Thoracic aorta (tissue), 2 donors: ENCODE results near the gene KLHL20. TPM values are rescaled to one million over a fixed set of nuclear protein-coding genes. Genes with fewer than 3 reads are reported as not detected.

Experiments used
- ATAC-seq: fragments of 150-250 bp; one replicate; pipeline ENCODE4 v1.8.0; 2017; ENCODE audit warnings: low read depth; ENCODE audit not compliant: insufficient number of reproducible peaks, low FRiP score
- DNase-seq: peaks from one replicate; pipeline ENCODE4 v3.0.0-alpha.2; 2020; ENCODE audit warnings: low spot score
- H3K27ac ChIP-seq, 2 donors: fragments of 200-600 bp; sonication (generic); 1 replicate in 1 of 2; 2 replicates in 1 of 2; pipeline ENCODE4 v1.5.1; 2016; ENCODE audit warnings: mild to moderate bottlenecking in 2 of 2, moderate library complexity in 2 of 2
- H3K27me3 ChIP-seq: fragments of 200-600 bp; sonication (generic); replicated peaks from 2 replicates; pipeline ENCODE4 v1.6.0; 2016; ENCODE audit warnings: mild to moderate bottlenecking; ENCODE audit not compliant: insufficient read depth
- H3K36me3 ChIP-seq: fragments of 200-600 bp; sonication (generic); one replicate; pipeline ENCODE4 v1.5.1; 2016
- H3K4me1 ChIP-seq, 2 donors: fragments of 200-600 bp; sonication (generic); 1 replicate in 1 of 2; 2 replicates in 1 of 2; pipeline versions ENCODE4 v1.5.1 to v1.6.0; 2016; ENCODE audit warnings: low read depth in 2 of 2, mild to moderate bottlenecking in 1 of 2; ENCODE audit not compliant: control insufficient read depth in 1 of 2
- H3K4me3 ChIP-seq: fragments of 200-600 bp; sonication (generic); 2 replicates; pipeline ENCODE4 v1.5.1; 2016; ENCODE audit warnings: mild to moderate bottlenecking
- H3K9me3 ChIP-seq: fragments of 200-600 bp; sonication (generic); 2 replicates; pipeline ENCODE4 v1.5.1; 2016
- CTCF ChIP-seq: fragments of 200-600 bp; sonication (generic); IDR thresholded peaks from one replicate; pipeline ENCODE4 v1.5.1; 2019; ENCODE audit warnings: antibody characterized with exemption
- total RNA-seq, 2 donors: library from RNA; depleted of rRNA; stranded (reverse); fragments of >200 nt; gene quantifications; one replicate each; pipeline versions ENCODE4 v1.1.0 to v1.2.3, GENCODE V29; 2016

KLHL20 gene
- total RNA-seq, 2 donors from 2014 or later = 21.1 to 75.8 TPM

GRCh38 chr1:173823781-173824314 is 109.1 kb downstream of the KLHL20 start:
- no peak for DNase-seq
- Histone ChIP-seq H3K36me3 (no peaks in the 10 kb centered on the region), H3K27ac (peak overlapping the region; percentile 90 to 96), H3K4me1 (peaks cover 7 to 11% of the 10 kb centered on the region in 2 donors), H3K4me3 (peak overlapping the region; percentile 92), H3K9me3 (no peaks in the 10 kb centered on the region), H3K27me3 (no peaks in the 10 kb centered on the region)
- ATAC-seq = no peak
- TF ChIP-seq CTCF = no peak

GRCh38 chr1:173824315-173825081 is 109.7 kb downstream of the KLHL20 start, which contains the start of the genes CENPL and DARS2:
TSS of gene CENPL (minus strand) at chr1:173824883. CDS start at chr1:173811299, 13,584 bp downstream.
TSS of gene DARS2 (plus strand) at chr1:173824673. CDS start at chr1:173825230, 557 bp downstream.
- H3K36me3 ChIP-seq = no peaks in the 10 kb centered on the region
- H3K4me1 ChIP-seq = peaks cover 7 to 11% of the 10 kb centered on the region in 2 donors
- H3K27ac ChIP-seq = peak within 1 kb of the TSS; percentile 90 to 96
- peak within 1 kb of the TSS; percentile 92 for H3K4me3 ChIP-seq
- H3K27me3 ChIP-seq = no peaks in the 10 kb centered on the region
- TF ChIP-seq CTCF = no peak
- DNase-seq (peak; percentile 88), ATAC-seq (peak; percentile 99)
- H3K9me3 ChIP-seq = no peaks in the 10 kb centered on the region

- no peak overlapping the region for H3K4me3 ChIP-seq
- H3K27me3 ChIP-seq = no peaks in the 10 kb centered on the region
- H3K4me1 ChIP-seq = peaks cover 7 to 11% of the 10 kb centered on the region in 2 donors
- ATAC-seq (no peak), DNase-seq (no peak)
- no peak for TF ChIP-seq CTCF
- no peaks in the 10 kb centered on the region for H3K9me3 ChIP-seq
- no peaks in the 10 kb centered on the region for H3K36me3 ChIP-seq
- H3K27ac ChIP-seq = no peak overlapping the region
Measured at GRCh38 chr1:173827611-173828010, 112.8 kb downstream of the KLHL20 start.

GRCh38 chr1:173832748-173833147 is 118.0 kb downstream of the KLHL20 start:
- Histone ChIP-seq H3K27me3 (no peaks in the 10 kb centered on the region), H3K27ac (no peak overlapping the region), H3K36me3 (peaks cover 10% of the 10 kb centered on the region), H3K4me3 (no peak overlapping the region), H3K4me1 (no peaks in the 10 kb centered on the region), H3K9me3 (no peaks in the 10 kb centered on the region)
- TF ChIP-seq CTCF = no peak
- DNase-seq (no peak), ATAC-seq (no peak)

Other genes starting within 250 kb of the KLHL20 start
- 100 to 1,000 TPM; 102 to 154 TPM for gene PRDX6, start 237.6 kb upstream of the KLHL20 start, total RNA-seq
- not detected for gene SLC9C2, start 111.9 kb upstream of the KLHL20 start, total RNA-seq
- gene TEX50, start 79.6 kb upstream of the KLHL20 start, total RNA-seq = not detected
- not detected for gene ANKRD45, start 45.1 kb upstream of the KLHL20 start, total RNA-seq
- 10 to 100 TPM in 1 of 2 donors, 1 to 10 TPM in 1; 9.2 to 10.0 TPM for gene DARS2, start 109.7 kb downstream of the KLHL20 start, total RNA-seq
- 1 to 10 TPM; 1.5 to 3.3 TPM for gene CENPL, start 109.9 kb downstream of the KLHL20 start, total RNA-seq
- gene GAS5, start 153.0 kb downstream of the KLHL20 start, total RNA-seq = 100 to 1,000 TPM; 120 to 294 TPM
- gene ZBTB37, start 153.4 kb downstream of the KLHL20 start, total RNA-seq = 10 to 100 TPM in 1 of 2 donors, 1 to 10 TPM in 1; 8.8 to 14.3 TPM
- gene SERPINC1, start 202.3 kb downstream of the KLHL20 start, total RNA-seq = not detected